ENCODE results near the gene OARD1. TPM values are rescaled to one million over a fixed set of nuclear protein-coding genes. Genes with fewer than 3 reads are reported as not detected.

OARD1 gene
- total and polyA plus RNA-seq, 2 donors (not counting 1 experiment from before 2014, with no cell fraction given) = 9.6 to 52.5 TPM

- peaks cover 73% of the 10 kb centered on the region for H3K79me2 ChIP-seq (ENCODE audit: control insufficient read depth, insufficient read depth, low read length)
- ChIA-PET CTCF (interaction anchor here (1.7 kb wide), 1 partner anchor 204 kb away, joined by 5 read pairs; no protein-coding TSS in a partner anchor), POLR2A (no interaction called here)
- H3K4me1 ChIP-seq (ENCODE audit: control insufficient read depth in 2 of 2, insufficient read depth in 2 of 2, low read length in 2 of 2) = peaks cover 33 to 37% of the 10 kb centered on the region in 2 donors
- TF ChIP-seq CTCF (IDR thresholded peaks at IDR 0.05) (no peak), EZH2 (IDR thresholded peaks at IDR 0.05; ENCODE audit: borderline replicate concordance, insufficient read depth, low read depth, low read length, poor library complexity, severe bottlenecking) (no peak)
- no peak for DNase-seq
- WGBS (ENCODE audit: insufficient coverage) = 69% methylated on average over 6 of the region's 11 CpGs
- H2AFZ ChIP-seq (ENCODE audit: insufficient read depth, low read depth, low read length, poor library complexity, severe bottlenecking) = no peak overlapping the region
- no peaks in the 10 kb centered on the region for H3K27me3 Mint-ChIP-seq
- peak overlapping the region; percentile 96 to 97 for H3K27ac ChIP-seq (ENCODE audit: low read length in 2 of 2)
- peaks cover 54% of the 10 kb centered on the region for H3K4me1 Mint-ChIP-seq
- H3K4me3 Mint-ChIP-seq = peak overlapping the region; percentile 94
- H3K4me2 ChIP-seq (replicated peaks; ENCODE audit: low read depth, low read length, poor library complexity, severe bottlenecking) = peak overlapping the region; percentile 89
- peaks cover 2 to 12% of the 10 kb centered on the region in 2 experiments for H3K36me3 ChIP-seq (replicated peaks in 1 of 2; ENCODE audit: control extremely low read depth in 1 of 2, control insufficient read depth in 1 of 2, extremely low read depth in 1 of 2, insufficient read depth in 2 of 2, low read length in 1 of 2)
- H4K20me1 ChIP-seq (ENCODE audit: control insufficient read depth, insufficient read depth, low read length, poor library complexity, severe bottlenecking) = no peaks in the 10 kb centered on the region
- H3K9me3 Mint-ChIP-seq (ENCODE audit: insufficient read depth) = no peaks in the 10 kb centered on the region
- intact Hi-C loops (cut with micrococcal nuclease) = loop anchor here (5.0 to 10.0 kb wide), 5 partner anchors 200 to 1490 kb away; partner anchors contain the start of genes FOXP4, MRPS10, UBR2 and USP49
- H3K9me3 ChIP-seq (ENCODE audit: control extremely low read depth in 1 of 3, control insufficient read depth in 2 of 3, insufficient read depth in 1 of 3, low read length in 2 of 3) = no peaks in the 10 kb centered on the region
- peak overlapping the region; percentile 97 for H3K9ac ChIP-seq (ENCODE audit: low read length)
- ATAC-seq (ENCODE audit: low read depth) = no peak
- peak overlapping the region; percentile 94 for H3K27ac Mint-ChIP-seq
- H3K27me3 ChIP-seq (replicated peaks in 1 of 4; ENCODE audit: control extremely low read depth in 1 of 4, control insufficient read depth in 3 of 4, insufficient read depth in 4 of 4, low read length in 3 of 4) = no peaks in the 10 kb centered on the region
- H3K4me3 ChIP-seq (ENCODE audit: control extremely low read depth in 1 of 5, extremely low read depth in 1 of 5, insufficient read depth in 1 of 5, low read depth in 2 of 5, low read length in 4 of 5) = peak overlapping the region in 3 of 5 experiments; percentile 81 to 96 (median 94)
Observed at GRCh38 chr6:41074692-41075436, 2.7 kb upstream of the OARD1 start.

All from B cell (primary cell).